Liver (tissue), 9 donors: ENCODE results near the gene CCDC112. TPM values are rescaled to one million over a fixed set of nuclear protein-coding genes. Genes with fewer than 3 reads are reported as not detected.

Experiments used
- DNase-seq: peaks from one replicate; pipeline ENCODE4 v3.0.0-alpha.2; 2017; ENCODE audit warnings: low spot score
- H3K27ac ChIP-seq, 2 donors: one replicate each; pipeline ENCODE4 v1.7.0; 2013; ENCODE audit warnings: inconsistent platforms in 2 of 2, low read length in 2 of 2, control low read depth in 1 of 2, low read depth in 1 of 2, mild to moderate bottlenecking in 1 of 2
- H3K27me3 ChIP-seq, 4 donors: one replicate each; pipeline versions ENCODE4 v1.6.1 to v1.7.0; 2013; ENCODE audit warnings: low read length in 3 of 4, inconsistent platforms in 1 of 4, mild to moderate bottlenecking in 1 of 4, moderate library complexity in 1 of 4; ENCODE audit not compliant: control insufficient read depth in 4 of 4, insufficient read depth in 4 of 4
- H3K36me3 ChIP-seq, 4 donors: one replicate each; pipeline versions ENCODE4 v1.6.1 to v1.7.0; 2013; ENCODE audit warnings: low read length in 3 of 4, mild to moderate bottlenecking in 3 of 4, low read depth in 1 of 4, moderate library complexity in 1 of 4; ENCODE audit not compliant: control insufficient read depth in 4 of 4, insufficient read depth in 3 of 4
- H3K4me1 ChIP-seq, 4 donors: one replicate each; pipeline versions ENCODE4 v1.6.1 to v1.7.0; 2013; ENCODE audit warnings: low read length in 3 of 4, mild to moderate bottlenecking in 3 of 4, moderate library complexity in 1 of 4; ENCODE audit not compliant: control insufficient read depth in 4 of 4, insufficient read depth in 4 of 4
- H3K4me3 ChIP-seq, 3 donors: one replicate each; pipeline versions ENCODE4 v1.6.1 to v1.7.0; 2013; ENCODE audit warnings: low read length in 3 of 3, control low read depth in 1 of 3, low read depth in 1 of 3, mild to moderate bottlenecking in 1 of 3
- H3K9ac ChIP-seq, 2 donors: one replicate each; pipeline ENCODE4 v1.7.0; 2013; ENCODE audit warnings: low read length in 2 of 2, mild to moderate bottlenecking in 2 of 2, moderate library complexity in 2 of 2, control low read depth in 1 of 2, low read depth in 1 of 2
- H3K9me3 ChIP-seq, 4 donors: one replicate each; pipeline versions ENCODE4 v1.6.1 to v1.7.0; 2013; ENCODE audit warnings: low read length in 3 of 4; ENCODE audit not compliant: control insufficient read depth in 4 of 4
- EGR1 ChIP-seq, 2 donors: IDR thresholded peaks; 2 replicates each; pipeline ENCODE4 v1.6.1; 2016 to 2018; ENCODE audit warnings: antibody characterized with exemption in 2 of 2, low read depth in 2 of 2
- FOXA1 ChIP-seq: IDR thresholded peaks from 2 replicates; pipeline ENCODE4 v1.6.1; 2016; ENCODE audit warnings: antibody characterized with exemption
- FOXA2 ChIP-seq: IDR thresholded peaks from 2 replicates; pipeline ENCODE4 v1.6.1; 2016; ENCODE audit warnings: antibody characterized with exemption
- GABPA ChIP-seq, 2 donors: IDR thresholded peaks in 1 of 2; conservative IDR thresholded peaks in 1 of 2; 2 replicates each; pipeline ENCODE4 v1.6.1; 2016; ENCODE audit warnings: antibody characterized with exemption in 2 of 2, mild to moderate bottlenecking in 1 of 2, moderate library complexity in 1 of 2
- HNF4A ChIP-seq, 2 donors: conservative IDR thresholded peaks; 2 replicates each; pipeline ENCODE4 v1.6.1; 2016; ENCODE audit warnings: antibody characterized with exemption in 2 of 2, mild to moderate bottlenecking in 2 of 2
- HNF4G ChIP-seq: IDR thresholded peaks from 2 replicates; pipeline ENCODE4 v1.6.1; 2016; ENCODE audit warnings: antibody characterized with exemption
- JUND ChIP-seq, 2 donors: IDR thresholded peaks; 2 replicates each; pipeline ENCODE4 v1.6.1; 2016; ENCODE audit warnings: antibody characterized with exemption in 2 of 2
- NR2F2 ChIP-seq: IDR thresholded peaks from 2 replicates; pipeline ENCODE4 v1.6.1; 2016; ENCODE audit warnings: antibody characterized with exemption
- RAD21 ChIP-seq, 2 donors: IDR thresholded peaks; 2 replicates each; pipeline ENCODE4 v1.6.1; 2016; ENCODE audit warnings: antibody characterized with exemption in 2 of 2, mild to moderate bottlenecking in 2 of 2
- RXRA ChIP-seq, 2 donors: IDR thresholded peaks; 2 replicates each; pipeline ENCODE4 v1.6.1; 2017 to 2018; ENCODE audit warnings: antibody characterized with exemption in 2 of 2, mild to moderate bottlenecking in 1 of 2
- SP1 ChIP-seq: IDR thresholded peaks from 2 replicates; pipeline ENCODE4 v1.6.1; 2018; ENCODE audit warnings: antibody characterized with exemption, mild to moderate bottlenecking
- TAF1 ChIP-seq: conservative IDR thresholded peaks from 2 replicates; pipeline ENCODE4 v1.6.1; 2016; ENCODE audit warnings: antibody characterized with exemption, mild to moderate bottlenecking
- YY1 ChIP-seq: IDR thresholded peaks from 2 replicates; pipeline ENCODE4 v1.6.1; 2016; ENCODE audit warnings: antibody characterized with exemption, mild to moderate bottlenecking
- WGBS: extraction: QIAGEN DNeasy Blood & Tissue Kit; methylation state at CpG from one replicate; pipeline ENCODE4 v1.1.7; 2013; 5-methylcytosine and 5-hydroxymethylcytosine counted together
- polyA plus RNA-seq, 2 donors: library from polyadenylated mRNA; stranded (reverse) in 1 of 2; unstranded in 1 of 2; fragments of 200-250 nt in 1 of 2; fragments of >200 nt in 1 of 2; fragmentation: Nextera tagmentation in 1 of 2; extraction: Ambion mirVana in 1 of 2; gene quantifications; one replicate each; pipeline versions ENCODE4 v1.2.1 to v1.2.3, GENCODE V29; 2013 to 2015
- total RNA-seq, 2 donors: library from RNA; depleted of rRNA; stranded (reverse); fragments of >200 nt; gene quantifications; one replicate each; pipeline ENCODE4 v1.2.3, GENCODE V29; 2014
- TF ChIP-seq, protein P1 (sequence below): IDR thresholded peaks from 2 replicates; pipeline ENCODE4 v1.6.1; 2016; ENCODE audit warnings: antibody characterized with exemption
- TF ChIP-seq, protein P2 (sequence below): IDR thresholded peaks from 2 replicates; pipeline ENCODE4 v1.6.1; 2016; ENCODE audit warnings: antibody characterized with exemption, mild to moderate bottlenecking
- TF ChIP-seq, protein P3 (sequence below): fragments of 150-350 bp; IDR thresholded peaks from 2 replicates; pipeline ENCODE4 v1.5.1; 2017; ENCODE audit warnings: improper control_type of control experiment, low read depth, low read length; ENCODE audit not compliant: missing input control
- TF ChIP-seq, protein P4 (sequence below): IDR thresholded peaks from 2 replicates; pipeline ENCODE4 v1.6.1; 2016; ENCODE audit warnings: antibody characterized with exemption
- TF ChIP-seq, protein P5 (sequence below): IDR thresholded peaks from 2 replicates; pipeline ENCODE4 v1.6.1; 2016; ENCODE audit warnings: antibody characterized with exemption
- donor health status: healthy.
- donor health status: healthy.
- donor health status: healthy.
- donor health status: healthy.
- donor health status: healthy.

CCDC112 gene
- total and polyA plus RNA-seq, 4 donors = 0.75 to 1.6 (median 1.1) TPM

DNA sequence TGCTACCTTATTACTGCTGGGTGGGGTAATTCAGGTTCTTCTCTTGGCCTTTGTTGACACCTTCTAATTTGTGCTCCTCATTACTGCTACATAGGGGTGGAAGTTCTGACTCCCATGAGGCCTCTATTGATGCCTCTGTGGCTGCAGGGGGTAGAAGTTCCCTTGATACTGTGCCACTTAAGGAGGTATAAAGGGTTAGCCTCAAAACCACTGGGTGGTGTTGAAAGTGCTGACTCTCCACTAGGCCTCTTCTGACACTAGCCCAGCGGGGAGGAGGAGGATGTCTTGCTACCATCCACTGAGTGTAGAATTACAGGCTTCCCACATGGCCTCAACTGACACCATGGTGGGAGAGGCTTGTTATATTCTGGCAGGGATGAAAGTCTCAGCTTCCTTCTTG, 36.7 kb upstream of the CCDC112 start:
- no peaks in the 10 kb centered on the region for H3K9me3 ChIP-seq
- no peak overlapping the region for H3K27ac ChIP-seq
- no peak for DNase-seq
- 76% methylated on average over 1 of the region's 1 CpG for WGBS
- no peak overlapping the region for H3K9ac ChIP-seq
- peaks cover 0 to 4% (median 3%) of the 10 kb centered on the region in 4 donors for H3K4me1 ChIP-seq
- no peaks in the 10 kb centered on the region for H3K27me3 ChIP-seq
- H3K36me3 ChIP-seq = no peaks in the 10 kb centered on the region
- no peak overlapping the region for H3K4me3 ChIP-seq
- TF ChIP-seq, protein P1, sequence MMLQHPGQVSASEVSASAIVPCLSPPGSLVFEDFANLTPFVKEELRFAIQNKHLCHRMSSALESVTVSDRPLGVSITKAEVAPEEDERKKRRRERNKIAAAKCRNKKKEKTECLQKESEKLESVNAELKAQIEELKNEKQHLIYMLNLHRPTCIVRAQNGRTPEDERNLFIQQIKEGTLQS = no peak
- TF ChIP-seq, protein P2, sequence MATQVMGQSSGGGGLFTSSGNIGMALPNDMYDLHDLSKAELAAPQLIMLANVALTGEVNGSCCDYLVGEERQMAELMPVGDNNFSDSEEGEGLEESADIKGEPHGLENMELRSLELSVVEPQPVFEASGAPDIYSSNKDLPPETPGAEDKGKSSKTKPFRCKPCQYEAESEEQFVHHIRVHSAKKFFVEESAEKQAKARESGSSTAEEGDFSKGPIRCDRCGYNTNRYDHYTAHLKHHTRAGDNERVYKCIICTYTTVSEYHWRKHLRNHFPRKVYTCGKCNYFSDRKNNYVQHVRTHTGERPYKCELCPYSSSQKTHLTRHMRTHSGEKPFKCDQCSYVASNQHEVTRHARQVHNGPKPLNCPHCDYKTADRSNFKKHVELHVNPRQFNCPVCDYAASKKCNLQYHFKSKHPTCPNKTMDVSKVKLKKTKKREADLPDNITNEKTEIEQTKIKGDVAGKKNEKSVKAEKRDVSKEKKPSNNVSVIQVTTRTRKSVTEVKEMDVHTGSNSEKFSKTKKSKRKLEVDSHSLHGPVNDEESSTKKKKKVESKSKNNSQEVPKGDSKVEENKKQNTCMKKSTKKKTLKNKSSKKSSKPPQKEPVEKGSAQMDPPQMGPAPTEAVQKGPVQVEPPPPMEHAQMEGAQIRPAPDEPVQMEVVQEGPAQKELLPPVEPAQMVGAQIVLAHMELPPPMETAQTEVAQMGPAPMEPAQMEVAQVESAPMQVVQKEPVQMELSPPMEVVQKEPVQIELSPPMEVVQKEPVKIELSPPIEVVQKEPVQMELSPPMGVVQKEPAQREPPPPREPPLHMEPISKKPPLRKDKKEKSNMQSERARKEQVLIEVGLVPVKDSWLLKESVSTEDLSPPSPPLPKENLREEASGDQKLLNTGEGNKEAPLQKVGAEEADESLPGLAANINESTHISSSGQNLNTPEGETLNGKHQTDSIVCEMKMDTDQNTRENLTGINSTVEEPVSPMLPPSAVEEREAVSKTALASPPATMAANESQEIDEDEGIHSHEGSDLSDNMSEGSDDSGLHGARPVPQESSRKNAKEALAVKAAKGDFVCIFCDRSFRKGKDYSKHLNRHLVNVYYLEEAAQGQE = no peak
- no peak for TF ChIP-seq GABPA (IDR thresholded peaks at IDR 0.05 in 1 of 2, conservative IDR thresholded peaks at IDR 0.05 in 1 of 2)

DNA sequence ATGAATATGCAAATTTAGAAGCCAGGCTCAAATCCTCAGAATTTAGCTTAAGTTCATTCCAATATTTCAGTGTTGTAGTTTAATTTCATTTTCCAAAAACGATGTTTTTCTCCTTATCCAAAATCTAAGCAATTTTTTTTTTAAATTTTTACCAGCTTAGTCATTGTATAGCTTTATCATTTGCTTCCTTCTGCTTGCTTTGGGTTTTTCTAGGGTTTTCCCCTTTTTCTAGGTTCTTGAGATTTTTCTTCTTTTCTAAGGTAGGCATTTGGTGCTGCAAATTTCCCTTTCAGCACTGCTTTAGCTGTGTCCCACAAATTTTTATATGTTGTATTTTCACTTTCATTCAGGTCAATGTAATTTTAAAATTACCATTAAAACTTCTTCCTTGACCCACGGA, 34.4 kb upstream of the CCDC112 start:
- Histone ChIP-seq H3K27ac (no peak overlapping the region), H3K9ac (no peak overlapping the region), H3K4me1 (peaks cover 0 to 2% (median 0%) of the 10 kb centered on the region in 4 donors), H3K36me3 (no peaks in the 10 kb centered on the region), H3K4me3 (no peak overlapping the region), H3K27me3 (no peaks in the 10 kb centered on the region), H3K9me3 (no peaks in the 10 kb centered on the region)
- 78% methylated on average over 2 of the region's 2 CpGs for WGBS
- TF ChIP-seq RXRA (IDR thresholded peaks at IDR 0.05) = no peak
- no peak for TF ChIP-seq TAF1
- no peak for TF ChIP-seq YY1
- TF ChIP-seq FOXA1 = no peak
- no peak for TF ChIP-seq HNF4G
- TF ChIP-seq, protein P3, sequence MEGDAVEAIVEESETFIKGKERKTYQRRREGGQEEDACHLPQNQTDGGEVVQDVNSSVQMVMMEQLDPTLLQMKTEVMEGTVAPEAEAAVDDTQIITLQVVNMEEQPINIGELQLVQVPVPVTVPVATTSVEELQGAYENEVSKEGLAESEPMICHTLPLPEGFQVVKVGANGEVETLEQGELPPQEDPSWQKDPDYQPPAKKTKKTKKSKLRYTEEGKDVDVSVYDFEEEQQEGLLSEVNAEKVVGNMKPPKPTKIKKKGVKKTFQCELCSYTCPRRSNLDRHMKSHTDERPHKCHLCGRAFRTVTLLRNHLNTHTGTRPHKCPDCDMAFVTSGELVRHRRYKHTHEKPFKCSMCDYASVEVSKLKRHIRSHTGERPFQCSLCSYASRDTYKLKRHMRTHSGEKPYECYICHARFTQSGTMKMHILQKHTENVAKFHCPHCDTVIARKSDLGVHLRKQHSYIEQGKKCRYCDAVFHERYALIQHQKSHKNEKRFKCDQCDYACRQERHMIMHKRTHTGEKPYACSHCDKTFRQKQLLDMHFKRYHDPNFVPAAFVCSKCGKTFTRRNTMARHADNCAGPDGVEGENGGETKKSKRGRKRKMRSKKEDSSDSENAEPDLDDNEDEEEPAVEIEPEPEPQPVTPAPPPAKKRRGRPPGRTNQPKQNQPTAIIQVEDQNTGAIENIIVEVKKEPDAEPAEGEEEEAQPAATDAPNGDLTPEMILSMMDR = no peak
- TF ChIP-seq FOXA2 = no peak
- no peak for TF ChIP-seq HNF4A (conservative IDR thresholded peaks at IDR 0.05)
- TF ChIP-seq JUND (IDR thresholded peaks at IDR 0.05) = no peak
- TF ChIP-seq RAD21 (IDR thresholded peaks at IDR 0.05) = no peak
- TF ChIP-seq SP1 = no peak
- TF ChIP-seq, protein P1 = no peak
- no peak for TF ChIP-seq NR2F2
- TF ChIP-seq, protein P4, sequence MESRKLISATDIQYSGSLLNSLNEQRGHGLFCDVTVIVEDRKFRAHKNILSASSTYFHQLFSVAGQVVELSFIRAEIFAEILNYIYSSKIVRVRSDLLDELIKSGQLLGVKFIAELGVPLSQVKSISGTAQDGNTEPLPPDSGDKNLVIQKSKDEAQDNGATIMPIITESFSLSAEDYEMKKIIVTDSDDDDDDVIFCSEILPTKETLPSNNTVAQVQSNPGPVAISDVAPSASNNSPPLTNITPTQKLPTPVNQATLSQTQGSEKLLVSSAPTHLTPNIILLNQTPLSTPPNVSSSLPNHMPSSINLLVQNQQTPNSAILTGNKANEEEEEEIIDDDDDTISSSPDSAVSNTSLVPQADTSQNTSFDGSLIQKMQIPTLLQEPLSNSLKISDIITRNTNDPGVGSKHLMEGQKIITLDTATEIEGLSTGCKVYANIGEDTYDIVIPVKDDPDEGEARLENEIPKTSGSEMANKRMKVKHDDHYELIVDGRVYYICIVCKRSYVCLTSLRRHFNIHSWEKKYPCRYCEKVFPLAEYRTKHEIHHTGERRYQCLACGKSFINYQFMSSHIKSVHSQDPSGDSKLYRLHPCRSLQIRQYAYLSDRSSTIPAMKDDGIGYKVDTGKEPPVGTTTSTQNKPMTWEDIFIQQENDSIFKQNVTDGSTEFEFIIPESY = no peak
- TF ChIP-seq GABPA (IDR thresholded peaks at IDR 0.05 in 1 of 2, conservative IDR thresholded peaks at IDR 0.05 in 1 of 2) = no peak
- TF ChIP-seq, protein P2 = no peak
- no peak for TF ChIP-seq EGR1 (IDR thresholded peaks at IDR 0.05; ENCODE audit: low read depth in 2 of 2)
- TF ChIP-seq, protein P5, sequence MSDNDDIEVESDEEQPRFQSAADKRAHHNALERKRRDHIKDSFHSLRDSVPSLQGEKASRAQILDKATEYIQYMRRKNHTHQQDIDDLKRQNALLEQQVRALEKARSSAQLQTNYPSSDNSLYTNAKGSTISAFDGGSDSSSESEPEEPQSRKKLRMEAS = no peak
- no peak for DNase-seq
